GM19351 (cell line): ENCODE data around the gene ERBB4.

Experiments used
- ATAC-seq: cut with Tn5 transposase; IDR thresholded peaks from one replicate; pipeline ENCODE4 v1.9.1; 2021; ENCODE audit warnings: mild to moderate bottlenecking, moderate library complexity; ENCODE audit not compliant: unreplicated experiment

ERBB4 gene

DNA sequence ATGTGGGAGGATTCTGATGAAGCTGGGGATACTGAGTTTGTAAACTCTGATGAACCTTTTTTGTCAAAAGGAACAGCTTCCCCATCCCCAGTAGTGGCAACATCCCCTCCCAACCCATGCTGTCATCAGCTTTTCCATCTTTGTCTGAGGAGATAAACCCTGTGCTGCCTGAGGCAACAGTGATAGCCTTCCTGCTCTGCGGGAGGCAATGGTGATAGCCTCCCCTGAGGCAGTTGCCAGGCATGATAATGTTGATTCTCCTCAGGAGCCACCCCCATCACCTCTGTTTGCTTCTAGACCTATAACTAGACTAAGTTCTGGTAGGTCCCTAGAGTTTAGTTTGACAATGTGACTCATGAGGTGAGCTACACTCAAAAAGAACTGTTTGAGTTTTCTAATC, 97.5 kb downstream of the ERBB4 start:
- no peak for ATAC-seq

GRCh38 chr2:212428681-212429478, 109.7 kb downstream of the ERBB4 start:
- no peak for ATAC-seq

GRCh38 chr2:212427638-212428037, 111.0 kb downstream of the ERBB4 start:
- no peak for ATAC-seq

DNA sequence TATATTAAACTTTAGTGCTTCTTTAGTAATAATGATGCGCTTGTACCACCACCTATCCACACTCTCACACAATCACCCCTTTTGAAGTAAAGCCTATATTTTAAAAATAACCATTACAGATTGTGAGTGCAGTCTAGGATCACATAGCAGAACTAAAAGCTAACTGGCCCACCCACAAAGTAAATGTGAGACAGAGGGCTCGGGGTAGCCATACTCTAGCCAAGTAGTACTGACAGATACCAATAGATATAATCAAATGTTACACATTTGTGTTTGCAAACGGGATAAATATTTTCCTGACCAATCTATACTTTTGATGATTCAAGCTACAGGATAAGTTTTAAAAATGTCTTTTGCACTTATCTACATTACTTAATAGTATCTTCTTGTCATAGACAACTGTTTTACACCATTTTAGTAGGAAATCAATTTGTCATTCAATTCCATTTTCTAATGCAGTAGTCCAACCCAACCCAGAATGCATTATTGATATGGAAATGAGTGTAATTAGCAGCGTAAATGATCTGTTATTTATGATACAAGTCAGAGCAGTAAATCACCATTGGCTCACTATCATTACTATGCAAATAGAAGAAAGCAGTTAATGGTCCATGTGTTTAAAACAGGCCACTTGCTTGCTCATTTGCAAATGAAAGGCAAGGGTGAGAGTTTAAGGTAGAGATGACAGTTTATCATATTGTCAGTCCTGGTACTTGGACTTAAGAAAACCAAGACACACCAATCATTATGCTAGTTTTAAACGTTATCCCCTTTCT, 111.8 kb downstream of the ERBB4 start:
- ATAC-seq, result no peak

DNA sequence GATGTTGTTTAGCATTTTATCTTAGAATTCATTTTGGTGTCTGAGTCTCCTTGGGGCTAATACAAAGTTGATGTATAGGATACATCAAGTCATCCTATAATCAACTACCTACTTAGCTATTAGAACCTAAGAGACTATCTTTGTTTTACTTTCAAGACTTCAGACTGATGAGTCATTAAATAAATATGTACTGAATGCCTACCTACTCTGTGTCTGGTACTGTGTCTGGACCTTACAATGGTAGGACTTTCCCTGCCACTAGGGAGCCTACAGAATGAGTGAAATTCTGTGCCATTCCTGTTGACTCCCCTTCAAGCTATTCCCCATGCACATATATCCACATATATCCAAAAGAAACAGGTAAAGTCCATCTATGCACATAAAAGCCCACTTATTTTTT, 114.5 kb downstream of the ERBB4 start:
- no peak for ATAC-seq

GRCh38 chr2:212423089-212423488, 115.5 kb downstream of the ERBB4 start:
- no peak for ATAC-seq

DNA sequence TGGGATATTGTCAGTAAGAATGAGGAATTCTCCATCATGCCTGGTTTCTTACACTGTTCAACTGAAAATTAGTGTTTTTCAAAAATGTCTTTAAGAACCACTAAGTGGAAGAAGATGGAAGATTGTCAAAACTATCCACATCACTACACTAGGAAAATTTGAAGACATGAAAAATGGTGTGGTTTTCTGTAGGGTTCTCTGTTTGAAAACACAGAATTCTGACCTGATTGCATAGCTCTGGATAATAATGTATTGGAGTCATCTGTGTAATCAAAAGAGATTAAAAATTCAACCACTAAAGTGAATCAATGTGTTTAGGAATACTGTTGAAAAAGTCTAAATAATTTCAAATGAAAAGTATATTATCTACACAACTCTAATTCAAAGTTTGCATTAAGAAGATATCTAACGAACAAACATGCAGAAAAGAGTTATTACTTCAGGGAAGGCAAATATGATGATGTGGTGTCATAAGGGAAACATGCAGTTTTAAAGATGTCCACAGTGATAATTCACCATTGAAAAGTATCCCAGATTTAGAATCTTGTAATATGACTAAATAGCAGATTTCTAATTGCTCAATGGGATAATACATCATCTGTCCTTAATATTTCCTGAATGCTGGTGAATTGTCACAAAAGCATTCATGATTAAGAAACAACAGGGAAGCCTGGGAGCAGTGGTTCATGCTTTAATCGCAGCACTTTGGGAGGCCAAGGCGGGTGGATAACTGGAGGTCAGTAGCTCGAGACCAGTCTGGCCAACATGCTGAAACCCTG, 116.9 kb downstream of the ERBB4 start:
- ATAC-seq, result no peak

DNA sequence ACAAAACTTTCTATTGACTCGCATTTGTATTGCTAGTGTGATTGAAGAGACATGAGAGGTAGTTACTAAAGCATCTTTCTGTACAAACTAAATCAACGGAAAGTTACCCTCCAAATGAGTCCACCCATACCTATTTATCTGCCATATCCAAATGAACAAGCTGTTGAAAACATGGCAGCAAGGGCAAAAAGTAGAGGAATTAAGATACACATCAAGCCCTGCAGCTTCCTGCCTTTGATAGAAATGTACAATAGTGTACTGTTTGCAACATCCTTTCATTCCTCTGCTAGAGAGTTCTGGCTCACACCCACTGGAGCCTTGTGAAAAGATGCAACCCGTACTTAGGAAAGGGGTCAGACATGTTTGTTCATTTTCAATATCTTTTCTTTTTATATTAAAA, 122.5 kb downstream of the ERBB4 start:
- ATAC-seq, result no peak

DNA sequence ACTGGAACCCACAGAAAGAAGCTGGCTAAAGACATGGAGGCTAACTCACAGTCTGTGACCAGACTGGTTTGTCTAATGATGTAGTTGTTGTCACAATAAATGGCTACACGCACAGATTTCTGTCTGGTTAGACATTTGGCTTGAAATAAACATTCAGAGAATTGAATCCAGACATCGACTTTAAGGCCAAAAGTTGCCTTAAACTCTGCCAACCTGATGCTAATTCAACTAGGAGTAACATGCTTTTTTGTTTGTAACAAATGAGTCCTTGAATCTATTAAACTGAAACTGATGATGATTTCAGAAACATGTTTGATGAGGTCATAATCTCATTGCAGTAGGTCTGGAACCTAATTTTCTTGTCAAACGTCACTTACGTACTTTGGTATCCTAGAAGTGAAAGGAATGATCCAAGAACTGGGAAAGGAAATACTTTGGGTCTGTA, 123.8 kb downstream of the ERBB4 start:
- no peak for ATAC-seq

DNA sequence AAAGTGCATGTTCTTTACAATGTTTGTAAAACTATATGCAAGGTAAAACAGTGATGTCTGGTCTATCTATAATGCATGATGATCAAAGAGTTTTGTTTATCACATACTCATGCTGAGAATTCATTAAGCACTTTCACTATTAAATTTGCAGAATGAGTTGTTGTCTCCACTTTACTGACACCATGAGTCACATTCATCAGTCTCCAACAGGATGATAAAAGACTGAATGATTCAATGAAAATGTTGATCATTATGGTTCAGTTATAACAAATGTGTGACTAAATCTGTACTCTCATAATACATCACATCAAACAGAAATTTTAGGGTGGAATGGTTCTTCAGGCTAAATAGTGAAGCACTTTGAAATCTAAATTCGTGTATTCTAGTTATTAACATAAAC, 129.0 kb downstream of the ERBB4 start:
- ATAC-seq, result no peak

GRCh38 chr2:212408524-212408923, 130.1 kb downstream of the ERBB4 start:
- no peak for ATAC-seq

GRCh38 chr2:212406716-212407115, 131.9 kb downstream of the ERBB4 start:
- no peak for ATAC-seq

- ATAC-seq, result no peak
Observed at GRCh38 chr2:212402316-212402715, 136.3 kb downstream of the ERBB4 start.

- no peak for ATAC-seq
Observed at GRCh38 chr2:212398316-212398715, 140.3 kb downstream of the ERBB4 start.

DNA sequence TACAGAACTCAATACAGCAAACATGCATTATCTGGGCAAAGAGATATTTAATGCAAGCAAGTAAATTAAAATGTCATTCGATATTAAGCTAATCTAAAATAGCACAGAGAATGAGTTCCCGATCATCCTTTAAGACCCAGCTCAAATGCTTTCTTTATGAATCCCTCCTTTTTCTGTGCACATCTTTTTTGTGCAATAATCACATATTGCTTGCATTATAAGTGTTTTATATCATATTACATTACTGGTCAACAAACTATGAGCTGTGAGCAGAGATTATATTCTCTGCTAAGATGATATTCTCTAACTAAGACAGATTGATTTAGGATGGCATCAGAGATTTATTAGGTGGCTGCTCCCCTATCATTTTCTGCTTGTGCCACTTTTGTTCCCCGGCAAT, 146.1 kb downstream of the ERBB4 start:
- no peak for ATAC-seq

GRCh38 chr2:212392043-212392442, 146.6 kb downstream of the ERBB4 start:
- no peak for ATAC-seq

DNA sequence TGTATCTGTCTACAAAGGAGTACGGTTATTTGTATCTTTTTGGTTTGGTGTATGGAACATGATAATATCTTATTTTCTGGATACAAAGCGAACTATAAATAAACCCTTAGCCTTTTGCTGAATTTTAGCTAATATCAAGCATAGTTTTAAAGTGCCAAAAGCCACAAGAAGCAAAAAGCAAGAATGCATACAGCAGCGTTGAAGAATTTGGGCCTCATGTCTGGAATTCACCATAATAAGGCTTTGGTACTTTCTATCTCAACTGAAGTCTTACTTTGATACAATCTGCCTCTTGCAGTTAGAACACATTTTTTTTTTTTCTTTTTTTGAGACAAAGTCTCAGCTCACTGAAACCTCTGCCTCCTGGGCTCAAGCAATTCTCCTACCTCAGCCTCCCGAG, 151.5 kb downstream of the ERBB4 start:
- ATAC-seq, result no peak

DNA sequence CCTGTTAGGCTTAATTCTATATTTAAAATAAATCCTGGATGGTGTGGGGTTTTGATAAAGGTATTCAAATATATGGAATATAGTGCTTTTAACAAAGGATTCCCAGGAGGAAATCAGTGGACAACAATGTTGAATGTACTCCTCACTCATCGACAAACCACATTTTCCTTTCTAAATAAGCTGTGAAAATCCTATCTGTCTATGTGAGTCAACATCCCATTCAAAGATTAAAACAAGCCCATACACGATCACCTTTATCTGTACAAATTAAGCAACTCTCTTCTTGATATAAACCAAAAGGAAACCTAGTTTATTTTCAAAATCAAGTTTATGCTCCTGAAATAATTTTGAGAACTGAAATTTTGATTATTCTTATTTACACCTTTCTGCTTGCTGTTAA, 153.4 kb downstream of the ERBB4 start:
- ATAC-seq, result no peak

- no peak for ATAC-seq
Observed at GRCh38 chr2:212384027-212384426, 154.6 kb downstream of the ERBB4 start.

GRCh38 chr2:212381428-212382102, 157.0 kb downstream of the ERBB4 start:
- no peak for ATAC-seq

GRCh38 chr2:212379103-212379502, 159.5 kb downstream of the ERBB4 start:
- ATAC-seq, result no peak
